ENCODE data around the gene ELAPOR2.

DNA sequence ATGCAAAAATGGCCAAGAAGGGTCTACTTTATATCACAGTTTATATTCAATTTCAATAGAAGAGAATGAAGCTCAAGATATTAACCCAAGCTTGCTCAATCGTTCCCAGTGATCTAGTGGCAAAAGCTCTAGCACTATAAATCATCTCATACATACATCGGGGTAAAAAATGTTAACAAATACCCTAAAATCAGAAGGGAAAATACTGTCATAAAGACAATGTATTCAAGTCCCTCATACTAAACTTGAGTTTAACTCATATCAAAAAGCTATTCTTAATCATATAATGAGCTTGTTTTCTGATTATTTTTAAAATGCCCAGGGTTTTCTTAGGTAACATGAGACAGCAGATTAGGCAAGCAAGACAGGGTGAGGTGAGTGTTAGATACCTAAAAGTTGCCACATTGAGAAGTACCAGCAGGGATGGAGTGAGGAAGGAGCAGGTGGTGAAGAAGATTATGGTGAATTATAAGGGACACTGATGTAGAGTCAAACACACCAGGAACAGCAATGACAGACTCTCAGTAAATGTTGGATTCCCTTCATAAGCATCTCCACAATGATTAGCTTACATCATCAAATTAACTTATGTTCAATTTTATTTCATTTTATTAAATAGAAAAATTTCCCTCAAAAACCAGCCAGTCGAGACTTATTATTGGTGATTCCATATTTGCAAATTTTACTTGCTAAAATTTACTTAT lies 46.2 kb downstream of the ELAPOR2 start:
- no peak for TF ChIP-seq FOXK2 (IDR thresholded peaks at IDR 0.05)
- TF ChIP-seq SP1 (IDR thresholded peaks at IDR 0.05) = no peak
- TF ChIP-seq SP1 (CRISPR knock-in tag; IDR thresholded peaks at IDR 0.05) = no peak
- TF ChIP-seq ZNF670 (CRISPR knock-in tag; IDR thresholded peaks at IDR 0.05; ENCODE audit: borderline replicate concordance) = no peak
- TF ChIP-seq, protein P1, sequence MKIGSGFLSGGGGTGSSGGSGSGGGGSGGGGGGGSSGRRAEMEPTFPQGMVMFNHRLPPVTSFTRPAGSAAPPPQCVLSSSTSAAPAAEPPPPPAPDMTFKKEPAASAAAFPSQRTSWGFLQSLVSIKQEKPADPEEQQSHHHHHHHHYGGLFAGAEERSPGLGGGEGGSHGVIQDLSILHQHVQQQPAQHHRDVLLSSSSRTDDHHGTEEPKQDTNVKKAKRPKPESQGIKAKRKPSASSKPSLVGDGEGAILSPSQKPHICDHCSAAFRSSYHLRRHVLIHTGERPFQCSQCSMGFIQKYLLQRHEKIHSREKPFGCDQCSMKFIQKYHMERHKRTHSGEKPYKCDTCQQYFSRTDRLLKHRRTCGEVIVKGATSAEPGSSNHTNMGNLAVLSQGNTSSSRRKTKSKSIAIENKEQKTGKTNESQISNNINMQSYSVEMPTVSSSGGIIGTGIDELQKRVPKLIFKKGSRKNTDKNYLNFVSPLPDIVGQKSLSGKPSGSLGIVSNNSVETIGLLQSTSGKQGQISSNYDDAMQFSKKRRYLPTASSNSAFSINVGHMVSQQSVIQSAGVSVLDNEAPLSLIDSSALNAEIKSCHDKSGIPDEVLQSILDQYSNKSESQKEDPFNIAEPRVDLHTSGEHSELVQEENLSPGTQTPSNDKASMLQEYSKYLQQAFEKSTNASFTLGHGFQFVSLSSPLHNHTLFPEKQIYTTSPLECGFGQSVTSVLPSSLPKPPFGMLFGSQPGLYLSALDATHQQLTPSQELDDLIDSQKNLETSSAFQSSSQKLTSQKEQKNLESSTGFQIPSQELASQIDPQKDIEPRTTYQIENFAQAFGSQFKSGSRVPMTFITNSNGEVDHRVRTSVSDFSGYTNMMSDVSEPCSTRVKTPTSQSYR (CRISPR knock-in tag; IDR thresholded peaks at IDR 0.05; ENCODE audit: borderline replicate concordance) = no peak
- TF ChIP-seq SP2 (CRISPR knock-in tag; IDR thresholded peaks at IDR 0.05) = no peak
- no peak for TF ChIP-seq ZKSCAN5 (CRISPR knock-in tag; IDR thresholded peaks at IDR 0.05)
- TF ChIP-seq ZNF652 (CRISPR knock-in tag; IDR thresholded peaks at IDR 0.05; ENCODE audit: borderline replicate concordance, low read depth) = no peak

Measured in HepG2 (cell line).